HEK293 (cell line): Measurements from ENCODE around the gene THBS3.

Experiments used
- GLIS2 ChIP-seq: fragments of 450-650 bp; formaldehyde crosslinking; IDR thresholded peaks from 2 replicates; pipeline ENCODE4 v1.5.1; 2016; ENCODE audit warnings: missing biosample characterization, missing genetic modification characterization
- HOXD13 ChIP-seq: sonication (generic); formaldehyde crosslinking; IDR thresholded peaks from 2 replicates; pipeline ENCODE4 v1.8.0; 2022; ENCODE audit warnings: missing genetic modification reagents, borderline replicate concordance
- KLF1 ChIP-seq: fragments of 450-650 bp; formaldehyde crosslinking; IDR thresholded peaks from 2 replicates; pipeline ENCODE4 v1.5.1; 2016; ENCODE audit warnings: missing biosample characterization, missing genetic modification characterization
- KLF16 ChIP-seq: fragments of 450-650 bp; formaldehyde crosslinking; IDR thresholded peaks from 2 replicates; pipeline ENCODE4 v1.5.1; 2017; ENCODE audit warnings: missing biosample characterization, missing genetic modification characterization
- KLF7 ChIP-seq: fragments of 450-650 bp; formaldehyde crosslinking; IDR thresholded peaks from 2 replicates; pipeline ENCODE4 v1.5.1; 2016; ENCODE audit warnings: missing biosample characterization, missing genetic modification characterization, borderline replicate concordance
- KLF8 ChIP-seq: fragments of 450-650 bp; formaldehyde crosslinking; IDR thresholded peaks from 2 replicates; pipeline ENCODE4 v1.5.1; 2016; ENCODE audit warnings: missing biosample characterization, missing genetic modification characterization
- PRDM2 ChIP-seq: fragments of 450-650 bp; formaldehyde crosslinking; IDR thresholded peaks from 2 replicates; pipeline ENCODE4 v1.5.1; 2016; ENCODE audit warnings: missing biosample characterization, missing genetic modification characterization, borderline replicate concordance
- SALL2 ChIP-seq: fragments of 450-650 bp; formaldehyde crosslinking; IDR thresholded peaks from 2 replicates; pipeline ENCODE4 v1.5.0; 2017; ENCODE audit warnings: missing biosample characterization, mild to moderate bottlenecking, missing genetic modification characterization, borderline replicate concordance
- ZBTB11 ChIP-seq: fragments of 450-650 bp; formaldehyde crosslinking; conservative IDR thresholded peaks from 2 replicates; pipeline ENCODE4 v1.5.1; 2016; ENCODE audit warnings: low read depth, missing biosample characterization, missing genetic modification characterization
- ZBTB26 ChIP-seq: fragments of 450-650 bp; formaldehyde crosslinking; optimal IDR thresholded peaks from 2 replicates; pipeline ENCODE3; 2016; ENCODE audit warnings: missing biosample characterization, mild to moderate bottlenecking, missing genetic modification characterization
- ZFHX2 ChIP-seq: fragments of 450-650 bp; formaldehyde crosslinking; conservative IDR thresholded peaks from 2 replicates; pipeline ENCODE4 v1.5.1; 2016; ENCODE audit warnings: missing biosample characterization, missing genetic modification characterization
- ZFP3 ChIP-seq: fragments of 450-650 bp; formaldehyde crosslinking; IDR thresholded peaks from 2 replicates; pipeline ENCODE4 v1.5.1; 2016; ENCODE audit warnings: low read depth, missing biosample characterization, missing genetic modification characterization
- ZNF2 ChIP-seq: fragments of 450-650 bp; formaldehyde crosslinking; IDR thresholded peaks from 2 replicates; pipeline ENCODE4 v1.5.1; 2016; ENCODE audit warnings: missing biosample characterization, missing genetic modification characterization
- ZNF239 ChIP-seq: fragments of 450-650 bp; formaldehyde crosslinking; IDR thresholded peaks from 2 replicates; pipeline ENCODE4 v1.5.1; 2016; ENCODE audit warnings: missing biosample characterization, missing genetic modification characterization
- ZNF24 ChIP-seq: fragments of 450-650 bp; formaldehyde crosslinking; IDR thresholded peaks from 2 replicates; pipeline ENCODE4 v1.5.1; 2016; ENCODE audit warnings: missing biosample characterization, missing genetic modification characterization
- ZNF280D ChIP-seq: fragments of 450-650 bp; formaldehyde crosslinking; IDR thresholded peaks from 2 replicates; pipeline ENCODE4 v1.5.1; 2016; ENCODE audit warnings: missing biosample characterization, missing genetic modification characterization
- ZNF350 ChIP-seq: fragments of 450-650 bp; formaldehyde crosslinking; IDR thresholded peaks from 2 replicates; pipeline ENCODE4 v1.5.0; 2017; ENCODE audit warnings: missing biosample characterization, mild to moderate bottlenecking, missing genetic modification characterization
- ZNF416 ChIP-seq: fragments of 450-650 bp; formaldehyde crosslinking; IDR thresholded peaks from 2 replicates; pipeline ENCODE4 v1.5.1; 2016; ENCODE audit warnings: missing biosample characterization, missing genetic modification characterization
- ZNF514 ChIP-seq: fragments of 450-650 bp; formaldehyde crosslinking; IDR thresholded peaks from 2 replicates; pipeline ENCODE4 v1.5.1; 2016; ENCODE audit warnings: missing biosample characterization, missing genetic modification characterization
- ZNF555 ChIP-seq: fragments of 450-650 bp; formaldehyde crosslinking; conservative IDR thresholded peaks from 2 replicates; pipeline ENCODE4 v1.5.1; 2017; ENCODE audit warnings: missing biosample characterization, mild to moderate bottlenecking, missing genetic modification characterization, inconsistent platforms
- ZNF561 ChIP-seq: fragments of 450-650 bp; IDR thresholded peaks from 2 replicates; pipeline ENCODE4 v1.5.1; 2018; ENCODE audit warnings: missing biosample characterization, missing genetic modification characterization, borderline replicate concordance
- ZNF580 ChIP-seq: fragments of 450-650 bp; formaldehyde crosslinking; IDR thresholded peaks from 2 replicates; pipeline ENCODE4 v1.5.1; 2016; ENCODE audit warnings: missing biosample characterization, missing genetic modification characterization
- ZNF596 ChIP-seq: fragments of 450-650 bp; IDR thresholded peaks from 2 replicates; pipeline ENCODE4 v1.5.0; 2018; ENCODE audit warnings: missing biosample characterization, mild to moderate bottlenecking, missing genetic modification characterization, moderate library complexity
- ZNF610 ChIP-seq: fragments of 450-650 bp; formaldehyde crosslinking; IDR thresholded peaks from 2 replicates; pipeline ENCODE4 v1.5.1; 2016; ENCODE audit warnings: missing biosample characterization, missing genetic modification characterization, borderline replicate concordance

THBS3 gene

GRCh38 chr1:155227261-155228095, 19.8 kb upstream of the THBS3 start (continued):
- TF ChIP-seq PRDM2 (tag by site-specific recombination) (no peak), ZNF514 (tag by site-specific recombination) (no peak), KLF1 (tag by site-specific recombination) (no peak), ZNF596 (no peak), HOXD13 (CRISPR knock-in tag) (no peak), ZNF610 (tag by site-specific recombination) (no peak), KLF8 (peak; percentile 55; the same call in 1 of the 2 replicates), ZNF350 (no peak), ZNF24 (tag by site-specific recombination) (no peak; the same call in 1 of the 2 replicates), GLIS2 (tag by site-specific recombination) (peak; percentile 88), ZBTB26 (tag by site-specific recombination) (peak; percentile 83), ZFP3 (tag by site-specific recombination) (no peak), ZFHX2 (tag by site-specific recombination) (peak; percentile 87), KLF16 (tag by site-specific recombination) (peak; percentile 35; the same call in 1 of the 2 replicates), ZNF239 (tag by site-specific recombination) (no peak), ZNF555 (tag by site-specific recombination) (no peak), ZNF416 (tag by site-specific recombination) (no peak), ZNF580 (tag by site-specific recombination) (no peak), KLF7 (tag by site-specific recombination) (0 out of 2 replicates have a peak, but pooled peaks have one; percentile 23), SALL2 (tag by site-specific recombination) (no peak), ZNF280D (tag by site-specific recombination) (no peak), ZNF561 (no peak), ZNF2 (no peak), ZBTB11 (tag by site-specific recombination) (peak; percentile 57; the same call in 1 of the 2 replicates)
